ENCODE results near the gene CTNNBL1.

CTNNBL1 gene

DNA sequence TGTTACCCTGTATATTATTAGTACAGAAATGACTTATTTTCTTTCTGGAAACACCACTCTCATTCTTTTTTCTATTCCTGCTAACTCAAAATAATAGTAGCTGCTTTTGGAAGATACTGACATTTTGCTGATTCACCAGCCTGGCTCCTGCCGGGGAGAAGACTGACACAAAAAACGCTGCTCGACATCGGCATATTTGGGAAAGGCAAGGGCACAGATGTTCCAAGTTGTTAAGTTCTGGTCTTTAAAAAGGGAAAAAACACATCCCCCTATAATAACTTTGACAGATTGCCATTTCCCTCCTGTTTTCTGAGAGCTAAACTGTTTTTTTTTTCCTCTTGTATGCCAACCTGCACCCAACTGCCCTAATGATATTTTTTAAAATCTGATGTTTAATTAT is 55.4 kb downstream of the CTNNBL1 start:
- H3K4me3 ChIP-seq (ENCODE audit: control insufficient read depth, low read depth, low read length), result no peak overlapping the region
- DNase-seq (ENCODE audit: low read depth), result no peak
- TF ChIP-seq, protein P1, sequence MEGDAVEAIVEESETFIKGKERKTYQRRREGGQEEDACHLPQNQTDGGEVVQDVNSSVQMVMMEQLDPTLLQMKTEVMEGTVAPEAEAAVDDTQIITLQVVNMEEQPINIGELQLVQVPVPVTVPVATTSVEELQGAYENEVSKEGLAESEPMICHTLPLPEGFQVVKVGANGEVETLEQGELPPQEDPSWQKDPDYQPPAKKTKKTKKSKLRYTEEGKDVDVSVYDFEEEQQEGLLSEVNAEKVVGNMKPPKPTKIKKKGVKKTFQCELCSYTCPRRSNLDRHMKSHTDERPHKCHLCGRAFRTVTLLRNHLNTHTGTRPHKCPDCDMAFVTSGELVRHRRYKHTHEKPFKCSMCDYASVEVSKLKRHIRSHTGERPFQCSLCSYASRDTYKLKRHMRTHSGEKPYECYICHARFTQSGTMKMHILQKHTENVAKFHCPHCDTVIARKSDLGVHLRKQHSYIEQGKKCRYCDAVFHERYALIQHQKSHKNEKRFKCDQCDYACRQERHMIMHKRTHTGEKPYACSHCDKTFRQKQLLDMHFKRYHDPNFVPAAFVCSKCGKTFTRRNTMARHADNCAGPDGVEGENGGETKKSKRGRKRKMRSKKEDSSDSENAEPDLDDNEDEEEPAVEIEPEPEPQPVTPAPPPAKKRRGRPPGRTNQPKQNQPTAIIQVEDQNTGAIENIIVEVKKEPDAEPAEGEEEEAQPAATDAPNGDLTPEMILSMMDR (conservative IDR thresholded peaks at IDR 0.05; ENCODE audit: control insufficient read depth, insufficient read depth, low read depth, low read length), result no peak

- H3K4me3 ChIP-seq (ENCODE audit: control insufficient read depth, low read depth, low read length), result no peak overlapping the region
- DNase-seq (ENCODE audit: low read depth), result no peak
- TF ChIP-seq, protein P1 (conservative IDR thresholded peaks at IDR 0.05; ENCODE audit: control insufficient read depth, insufficient read depth, low read depth, low read length), result no peak
Observed at GRCh38 chr20:37749620-37750403, 56.0 kb downstream of the CTNNBL1 start.

- H3K4me3 ChIP-seq (ENCODE audit: control insufficient read depth, low read depth, low read length), result no peak overlapping the region
- TF ChIP-seq, protein P1 (conservative IDR thresholded peaks at IDR 0.05; ENCODE audit: control insufficient read depth, insufficient read depth, low read depth, low read length), result no peak
- peak; percentile 22 for DNase-seq (ENCODE audit: low read depth)
Observed at GRCh38 chr20:37755665-37756064, 61.8 kb downstream of the CTNNBL1 start.

GRCh38 chr20:37756234-37756633 is 62.4 kb downstream of the CTNNBL1 start:
- H3K4me3 ChIP-seq (ENCODE audit: control insufficient read depth, low read depth, low read length), result no peak overlapping the region
- TF ChIP-seq, protein P1 (conservative IDR thresholded peaks at IDR 0.05; ENCODE audit: control insufficient read depth, insufficient read depth, low read depth, low read length), result no peak
- no peak for DNase-seq (ENCODE audit: low read depth)

- DNase-seq (ENCODE audit: low read depth), result no peak
- TF ChIP-seq, protein P1 (conservative IDR thresholded peaks at IDR 0.05; ENCODE audit: control insufficient read depth, insufficient read depth, low read depth, low read length), result no peak
- no peak overlapping the region for H3K4me3 ChIP-seq (ENCODE audit: control insufficient read depth, low read depth, low read length)
Observed at GRCh38 chr20:37757550-37757949, 63.7 kb downstream of the CTNNBL1 start.

- no peak for DNase-seq (ENCODE audit: low read depth)
- TF ChIP-seq, protein P1 (conservative IDR thresholded peaks at IDR 0.05; ENCODE audit: control insufficient read depth, insufficient read depth, low read depth, low read length), result no peak
- H3K4me3 ChIP-seq (ENCODE audit: control insufficient read depth, low read depth, low read length), result no peak overlapping the region
Observed at GRCh38 chr20:37758332-37758731, 64.5 kb downstream of the CTNNBL1 start.

All from fibroblast of mammary gland (primary cell).